Thoracic aorta (tissue), 2 donors: ENCODE results near the gene KCNA4. TPM values are rescaled to one million over a fixed set of nuclear protein-coding genes. Genes with fewer than 3 reads are reported as not detected.
"Not testable (repeated sequence)": the region's sequence is repeated elsewhere in the genome, so short reads cannot be mapped to it uniquely, and the experiment has no call there.

Source experiments
- ATAC-seq: fragments of 150-250 bp; one replicate; pipeline ENCODE4 v1.8.0; 2017; ENCODE audit warnings: low read depth; ENCODE audit not compliant: insufficient number of reproducible peaks, low FRiP score
- DNase-seq: peaks from one replicate; pipeline ENCODE4 v3.0.0-alpha.2; 2020; ENCODE audit warnings: low spot score
- H3K27ac ChIP-seq, 2 donors: fragments of 200-600 bp; sonication (generic); 1 replicate in 1 of 2; 2 replicates in 1 of 2; pipeline ENCODE4 v1.5.1; 2016; ENCODE audit warnings: mild to moderate bottlenecking in 2 of 2, moderate library complexity in 2 of 2
- H3K27me3 ChIP-seq: fragments of 200-600 bp; sonication (generic); replicated peaks from 2 replicates; pipeline ENCODE4 v1.6.0; 2016; ENCODE audit warnings: mild to moderate bottlenecking; ENCODE audit not compliant: insufficient read depth
- H3K36me3 ChIP-seq: fragments of 200-600 bp; sonication (generic); one replicate; pipeline ENCODE4 v1.5.1; 2016
- H3K4me1 ChIP-seq, 2 donors: fragments of 200-600 bp; sonication (generic); 1 replicate in 1 of 2; 2 replicates in 1 of 2; pipeline versions ENCODE4 v1.5.1 to v1.6.0; 2016; ENCODE audit warnings: low read depth in 2 of 2, mild to moderate bottlenecking in 1 of 2; ENCODE audit not compliant: control insufficient read depth in 1 of 2
- H3K4me3 ChIP-seq: fragments of 200-600 bp; sonication (generic); 2 replicates; pipeline ENCODE4 v1.5.1; 2016; ENCODE audit warnings: mild to moderate bottlenecking
- H3K9me3 ChIP-seq: fragments of 200-600 bp; sonication (generic); 2 replicates; pipeline ENCODE4 v1.5.1; 2016
- CTCF ChIP-seq: fragments of 200-600 bp; sonication (generic); IDR thresholded peaks from one replicate; pipeline ENCODE4 v1.5.1; 2019; ENCODE audit warnings: antibody characterized with exemption
- total RNA-seq, 2 donors: library from RNA; depleted of rRNA; stranded (reverse); fragments of >200 nt; gene quantifications; one replicate each; pipeline versions ENCODE4 v1.1.0 to v1.2.3, GENCODE V29; 2016

Gene KCNA4
- total RNA-seq, 2 donors from 2014 or later = 0.21 TPM; not detected in 1

GRCh38 chr11:29996016-29996415 lies 20.8 kb downstream of the KCNA4 start:
- peaks cover 4% of the 10 kb centered on the region for H3K9me3 ChIP-seq
- no peak for ATAC-seq
- no peak for DNase-seq
- no peak overlapping the region for H3K4me3 ChIP-seq
- H3K4me1 ChIP-seq = no peaks in the 10 kb centered on the region
- no peak overlapping the region for H3K27ac ChIP-seq
- no peaks in the 10 kb centered on the region for H3K27me3 ChIP-seq
- H3K36me3 ChIP-seq = no peaks in the 10 kb centered on the region
- TF ChIP-seq CTCF = no peak

GRCh38 chr11:29989174-29989970 lies 27.5 kb downstream of the KCNA4 start:
- ATAC-seq (no peak), DNase-seq (no peak)
- Histone ChIP-seq H3K27ac (no peak overlapping the region), H3K9me3 (peaks cover 4% of the 10 kb centered on the region), H3K36me3 (no peaks in the 10 kb centered on the region), H3K4me3 (no peak overlapping the region), H3K4me1 (no peaks in the 10 kb centered on the region), H3K27me3 (no peaks in the 10 kb centered on the region)
- no peak for TF ChIP-seq CTCF

GRCh38 chr11:29985248-29985647 lies 31.6 kb downstream of the KCNA4 start:
- no peak overlapping the region for H3K4me3 ChIP-seq
- H3K27ac ChIP-seq = no peak overlapping the region
- ATAC-seq (no peak), DNase-seq (no peak)
- no peaks in the 10 kb centered on the region for H3K27me3 ChIP-seq
- no peaks in the 10 kb centered on the region for H3K9me3 ChIP-seq
- TF ChIP-seq CTCF = no peak
- H3K36me3 ChIP-seq = no peaks in the 10 kb centered on the region
- H3K4me1 ChIP-seq = no peaks in the 10 kb centered on the region

GRCh38 chr11:29984544-29984943 lies 32.3 kb downstream of the KCNA4 start:
- ATAC-seq = no peak
- TF ChIP-seq CTCF = no peak
- Histone ChIP-seq H3K27ac (no peak overlapping the region), H3K27me3 (no peaks in the 10 kb centered on the region), H3K9me3 (no peaks in the 10 kb centered on the region), H3K4me1 (no peaks in the 10 kb centered on the region), H3K4me3 (no peak overlapping the region), H3K36me3 (no peaks in the 10 kb centered on the region)
- no peak for DNase-seq

- Histone ChIP-seq H3K9me3 (no peaks in the 10 kb centered on the region), H3K36me3 (no peaks in the 10 kb centered on the region), H3K4me1 (no peaks in the 10 kb centered on the region), H3K27me3 (no peaks in the 10 kb centered on the region), H3K27ac (no peak overlapping the region), H3K4me3 (no peak overlapping the region)
- ATAC-seq (no peak), DNase-seq (no peak)
- no peak for TF ChIP-seq CTCF
These were observed 38.3 kb downstream of the KCNA4 start for GRCh38 chr11:29978549-29978948.

GRCh38 chr11:29975580-29975979 lies 41.2 kb downstream of the KCNA4 start:
- DNase-seq, H3K27ac ChIP-seq, H3K27me3 ChIP-seq, H3K4me3 ChIP-seq, ATAC-seq, H3K4me1 ChIP-seq, H3K36me3 ChIP-seq, H3K9me3 ChIP-seq: not testable (repeated sequence)
